Esophagus muscularis mucosa (tissue), 4 donors: ENCODE results near the gene MTERF1.

Experiments used
- CTCF ChIP-seq, 3 experiments: fragments of 200-600 bp in 2 of 3; fragments of 450-650 bp in 1 of 3; sonication (generic) in 2 of 3; IDR thresholded peaks; one replicate each; pipeline ENCODE4 v1.5.1; 2017 to 2019; ENCODE audit warnings: antibody characterized with exemption in 3 of 3, mild to moderate bottlenecking in 2 of 3, moderate library complexity in 1 of 3
- EP300 ChIP-seq: sonication (generic); formaldehyde crosslinking; IDR thresholded peaks from one replicate; pipeline ENCODE4 v1.6.1; 2017; ENCODE audit warnings: antibody characterized with exemption
- POLR2A ChIP-seq: fragments of 450-650 bp; IDR thresholded peaks from one replicate; pipeline ENCODE4 v1.6.1; 2017; ENCODE audit warnings: antibody characterized with exemption, moderate library complexity, mild to moderate bottlenecking, low read depth
- POLR2AphosphoS5 ChIP-seq, 2 donors: sonication (generic); formaldehyde crosslinking; IDR thresholded peaks; one replicate each; pipeline ENCODE4 v1.6.1; 2017; ENCODE audit warnings: antibody characterized with exemption in 2 of 2

- no peak for TF ChIP-seq CTCF (IDR thresholded peaks at IDR 0.05)
- no peak for TF ChIP-seq POLR2A
- TF ChIP-seq EP300: no peak
- no peak for TF ChIP-seq POLR2AphosphoS5 (IDR thresholded peaks at IDR 0.05)
These were observed 37.9 kb upstream of the MTERF1 start for GRCh38 chr7:91918356-91918755.
